SK-N-MC (cell line): ENCODE measurements around the gene TMEM31.

ENCODE experiments used
- EZH2 ChIP-seq: fragments of 200-600 bp; sonication (generic); IDR thresholded peaks from one replicate; pipeline ENCODE4 v1.6.1; 2017; ENCODE audit warnings: antibody characterized with exemption
- POLR2AphosphoS5 ChIP-seq: IDR thresholded peaks from 2 replicates; pipeline ENCODE4 v1.6.1; 2012; ENCODE audit warnings: mild to moderate bottlenecking, low read depth, low read length, borderline replicate concordance

DNA sequence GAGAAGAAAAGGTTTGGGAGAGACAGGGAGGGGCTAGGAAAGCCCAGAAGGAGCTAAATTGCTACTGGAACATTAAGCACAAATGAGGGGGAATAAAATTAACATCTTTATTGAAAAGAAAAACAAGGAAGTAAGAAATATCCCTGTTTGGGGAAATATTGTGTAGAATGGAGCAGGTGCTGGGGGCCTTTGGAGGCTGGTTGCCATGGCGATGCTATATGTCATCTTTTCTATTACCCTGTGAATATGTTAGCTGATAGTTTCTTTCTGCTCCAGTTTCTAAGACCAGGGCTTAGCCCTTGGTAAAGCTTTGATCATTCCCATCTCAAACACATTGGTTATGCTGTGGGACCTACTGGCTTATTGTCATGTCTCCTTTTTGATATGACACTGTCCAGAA, 28.7 kb downstream of the TMEM31 start:
- no peak for TF ChIP-seq EZH2
- TF ChIP-seq POLR2AphosphoS5 = no peak
